Measurements from ENCODE around the gene HASPIN. TPM values are rescaled to one million over a fixed set of nuclear protein-coding genes. Genes with fewer than 3 reads are reported as not detected.

Gene HASPIN
- total RNA-seq: under 1 TPM in 2 of 4 donors, not detected in 2; 0.13 to 0.23 TPM

- intact Hi-C loops (cut with DNase I): no loop called here
- TF ChIP-seq EP300 (IDR thresholded peaks at IDR 0.05) (no peak), CTCF (IDR thresholded peaks at IDR 0.05) (peak in 2 of 3 experiments; percentile 33 to 49), POLR2AphosphoS5 (IDR thresholded peaks at IDR 0.05) (peak; percentile 89 to 95), POLR2A (IDR thresholded peaks at IDR 0.05; ENCODE audit: low read depth) (no peak)
- WGBS: 0% methylated on average over 15 of the region's 98 CpGs
- H3K4me1 ChIP-seq: peaks cover 29 to 51% (median 47%) of the 10 kb centered on the region in 4 donors
- DNase-seq (ENCODE audit: extremely low spot score): peak; percentile 96
- no peaks in the 10 kb centered on the region for H3K9me3 ChIP-seq
- H3K36me3 ChIP-seq: peaks cover 0 to 28% (median 10%) of the 10 kb centered on the region in 4 donors
- peak within 1 kb of the TSS; percentile 85 to 94 (median 86) for H3K27ac ChIP-seq (replicated peaks in 1 of 4)
- H3K4me3 ChIP-seq: peak within 1 kb of the TSS; percentile 72 to 91 (median 90)
- H3K27me3 ChIP-seq: no peaks in the 10 kb centered on the region
These were observed at the start of gene HASPIN for GRCh38 chr17:3723556-3724377. TSS of gene HASPIN (plus strand) at chr17:3723903. CDS start at chr17:3723936, 33 bp downstream.

- Histone ChIP-seq H3K36me3 (peaks cover 0 to 12% (median 0%) of the 10 kb centered on the region in 4 donors), H3K27me3 (peaks cover 0 to 28% (median 0%) of the 10 kb centered on the region in 4 donors), H3K9me3 (no peaks in the 10 kb centered on the region), H3K27ac (replicated peaks in 1 of 4) (no peak overlapping the region), H3K4me1 (peaks cover 0 to 4% (median under 1%) of the 10 kb centered on the region in 4 donors), H3K4me3 (no peak overlapping the region)
- no peak for DNase-seq (ENCODE audit: extremely low spot score)
- intact Hi-C loops (cut with DNase I): no loop called here
- 92% methylated on average over 5 of the region's 11 CpGs for WGBS
- TF ChIP-seq EP300 (IDR thresholded peaks at IDR 0.05) (no peak), CTCF (IDR thresholded peaks at IDR 0.05) (no peak), POLR2A (IDR thresholded peaks at IDR 0.05; ENCODE audit: low read depth) (no peak)
These were observed 47.8 kb upstream of the HASPIN start for GRCh38 chr17:3675886-3676285.

GRCh38 chr17:3678095-3678820 lies 45.4 kb upstream of the HASPIN start:
- peaks cover 0 to 1% (median 0%) of the 10 kb centered on the region in 4 donors for H3K36me3 ChIP-seq
- peaks cover 0 to 52% (median 2%) of the 10 kb centered on the region in 4 donors for H3K27me3 ChIP-seq
- H3K4me3 ChIP-seq: no peak overlapping the region
- intact Hi-C loops (cut with DNase I): no loop called here
- TF ChIP-seq EP300 (IDR thresholded peaks at IDR 0.05): no peak
- no peak for TF ChIP-seq POLR2AphosphoS5 (IDR thresholded peaks at IDR 0.05)
- no peak for TF ChIP-seq POLR2A (IDR thresholded peaks at IDR 0.05; ENCODE audit: low read depth)
- TF ChIP-seq CTCF (IDR thresholded peaks at IDR 0.05): no peak
- no peak overlapping the region for H3K27ac ChIP-seq (replicated peaks in 1 of 4)
- no peaks in the 10 kb centered on the region for H3K4me1 ChIP-seq
- 49% methylated on average over 4 of the region's 16 CpGs for WGBS
- DNase-seq (ENCODE audit: extremely low spot score): no peak
- H3K9me3 ChIP-seq: no peaks in the 10 kb centered on the region

GRCh38 chr17:3678821-3679530 lies 44.7 kb upstream of the HASPIN start:
- peaks cover 0 to 59% (median 2%) of the 10 kb centered on the region in 4 donors for H3K27me3 ChIP-seq
- H3K4me1 ChIP-seq: no peaks in the 10 kb centered on the region
- intact Hi-C loops (cut with DNase I): no loop called here
- H3K9me3 ChIP-seq: no peaks in the 10 kb centered on the region
- H3K4me3 ChIP-seq: no peak overlapping the region
- 78% methylated on average over 18 of the region's 27 CpGs for WGBS
- TF ChIP-seq POLR2AphosphoS5 (IDR thresholded peaks at IDR 0.05) (no peak), EP300 (IDR thresholded peaks at IDR 0.05) (no peak), POLR2A (IDR thresholded peaks at IDR 0.05; ENCODE audit: low read depth) (no peak), CTCF (IDR thresholded peaks at IDR 0.05) (no peak)
- no peak overlapping the region for H3K27ac ChIP-seq (replicated peaks in 1 of 4)
- no peaks in the 10 kb centered on the region for H3K36me3 ChIP-seq
- DNase-seq (ENCODE audit: extremely low spot score): no peak

Data from esophagus muscularis mucosa (tissue), 4 donors.